Lower leg skin (tissue), 4 donors: ENCODE measurements around the gene PPA2. TPM values are rescaled to one million over a fixed set of nuclear protein-coding genes. Genes with fewer than 3 reads are reported as not detected.

Experiments used
- DNase-seq, 2 donors: peaks; one replicate each; pipeline ENCODE4 v3.0.0-alpha.2; 2019; ENCODE audit warnings: low spot score in 2 of 2
- H3K4me3 ChIP-seq: fragments of 200-600 bp; sonication (generic); 2 replicates; pipeline ENCODE4 v1.5.1; 2017; ENCODE audit warnings: mild to moderate bottlenecking, low read depth; ENCODE audit not compliant: poor library complexity, severe bottlenecking
- CTCF ChIP-seq, 3 donors: fragments of 450-650 bp; IDR thresholded peaks; one replicate each; pipeline ENCODE4 v1.5.1; 2016; ENCODE audit warnings: antibody characterized with exemption in 3 of 3, mild to moderate bottlenecking in 3 of 3, moderate library complexity in 2 of 3
- POLR2A ChIP-seq, 2 donors: fragments of 450-650 bp; IDR thresholded peaks; one replicate each; pipeline ENCODE4 v1.6.1; 2016 to 2017; ENCODE audit warnings: antibody characterized with exemption in 2 of 2, mild to moderate bottlenecking in 1 of 2, moderate library complexity in 1 of 2
- WGBS, 2 donors: methylation state at CpG; one replicate each; pipeline ENCODE4 v1.1.5; 2018; 5-methylcytosine and 5-hydroxymethylcytosine counted together
- intact Hi-C: fragments of 100-400 bp; cut with DNase I; formaldehyde crosslinking; loops from one replicate; pipeline ENCODE4 v1.15.0; 2023; ENCODE audit warnings: low total_unique reads
- total RNA-seq, 4 donors: library from RNA; depleted of rRNA; stranded (reverse); fragments of >200 nt; gene quantifications; one replicate each; pipeline ENCODE4 v1.1.0, GENCODE V29; 2016

Gene PPA2
- total RNA-seq, 4 donors from 2014 or later, result 84.6 to 174 (median 95.3) TPM

GRCh38 chr4:105458001-105458400 is 15.9 kb downstream of the PPA2 start:
- WGBS, 2 donors, result 63 to 78% methylated on average over 1 of the region's 1 CpG
- no peak overlapping the region for H3K4me3 ChIP-seq
- intact Hi-C loops, result no loop called here
- DNase-seq, result no peak
- TF ChIP-seq POLR2A (IDR thresholded peaks at IDR 0.05) (no peak), CTCF (IDR thresholded peaks at IDR 0.05) (no peak)

GRCh38 chr4:105455998-105456397 is 17.9 kb downstream of the PPA2 start:
- H3K4me3 ChIP-seq, result no peak overlapping the region
- intact Hi-C loops, result no loop called here
- DNase-seq, result no peak
- TF ChIP-seq CTCF (IDR thresholded peaks at IDR 0.05) (no peak), POLR2A (IDR thresholded peaks at IDR 0.05) (no peak)
- 83 to 92% methylated on average over 2 of the region's 2 CpGs for WGBS, 2 donors

GRCh38 chr4:105455182-105455581 is 18.7 kb downstream of the PPA2 start:
- no peak overlapping the region for H3K4me3 ChIP-seq
- intact Hi-C loops, result no loop called here
- TF ChIP-seq POLR2A (IDR thresholded peaks at IDR 0.05) (no peak), CTCF (IDR thresholded peaks at IDR 0.05) (no peak)
- WGBS, 2 donors, result 85 to 86% methylated on average over 4 of the region's 4 CpGs
- DNase-seq, result no peak

- 83 to 89% methylated on average over 4 of the region's 4 CpGs for WGBS, 2 donors
- intact Hi-C loops, result no loop called here
- H3K4me3 ChIP-seq, result no peak overlapping the region
- no peak for DNase-seq
- no peak for TF ChIP-seq CTCF (IDR thresholded peaks at IDR 0.05)
- no peak for TF ChIP-seq POLR2A (IDR thresholded peaks at IDR 0.05)
Measured at GRCh38 chr4:105453550-105454205, 20.2 kb downstream of the PPA2 start.

- DNase-seq, result no peak
- 96 to 100% methylated on average over 2 of the region's 2 CpGs for WGBS, 2 donors
- no peak for TF ChIP-seq POLR2A (IDR thresholded peaks at IDR 0.05)
- TF ChIP-seq CTCF (IDR thresholded peaks at IDR 0.05), result no peak
- H3K4me3 ChIP-seq, result no peak overlapping the region
- intact Hi-C loops, result no loop called here
Measured at GRCh38 chr4:105451346-105451745, 22.5 kb downstream of the PPA2 start.

GRCh38 chr4:105440890-105441289 is 33.0 kb downstream of the PPA2 start:
- no peak for DNase-seq
- TF ChIP-seq CTCF (IDR thresholded peaks at IDR 0.05), result no peak
- intact Hi-C loops, result no loop called here

More at GRCh38 chr4:105440890-105441289, 33.0 kb downstream of the PPA2 start:
- no peak overlapping the region for H3K4me3 ChIP-seq
